Measurements from ENCODE around the gene SERPINA10. TPM values are rescaled to one million over a fixed set of nuclear protein-coding genes. Genes with fewer than 3 reads are reported as not detected.

Gene SERPINA10
- not detected for total RNA-seq
- long read RNA-seq, result 0 reads

DNA sequence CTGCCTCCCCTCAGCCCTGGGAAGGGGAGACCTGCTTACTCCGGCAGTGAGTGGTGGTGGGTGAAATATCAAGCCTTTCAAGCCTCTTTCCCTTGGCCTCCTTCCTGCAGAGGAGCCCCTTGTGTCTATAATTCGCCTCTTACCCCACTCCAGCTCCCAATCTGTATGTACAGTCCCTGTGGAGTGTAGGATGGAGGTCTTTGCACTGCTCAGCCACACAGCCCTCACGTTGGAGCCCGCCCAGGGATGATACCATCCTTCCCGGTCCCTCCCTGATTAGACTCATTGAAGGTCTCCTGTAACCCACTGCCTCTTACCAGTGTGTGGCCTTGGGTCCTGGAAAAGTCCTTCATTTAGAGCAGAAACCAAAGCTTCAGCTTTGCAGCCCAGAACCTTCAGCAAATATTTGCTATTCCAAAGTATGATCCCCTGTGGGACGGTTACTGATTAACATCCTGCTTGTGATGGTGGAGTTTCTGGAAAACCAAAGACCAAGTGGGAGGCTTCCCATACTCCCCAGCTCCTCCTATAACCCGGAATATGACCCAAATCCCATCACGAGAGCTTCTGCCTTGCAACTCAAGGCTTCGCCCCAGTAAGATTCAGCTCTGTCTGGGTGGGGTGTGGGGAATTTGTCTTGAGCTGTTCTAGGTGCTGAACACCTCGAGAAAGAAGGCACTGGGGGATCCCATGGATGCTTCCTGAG lies at the start of gene SERPINA10:
Gene SERPINA10 (minus strand): TSS at position 397 of the 706 bp plus-strand sequence. CDS start 2,675 bp downstream, outside the sequence.
- intact Hi-C loops (cut with DNase I), result no loop called here
- ATAC-seq (ENCODE audit: poor library complexity) (no peak), DNase-seq (no peak)

DNA sequence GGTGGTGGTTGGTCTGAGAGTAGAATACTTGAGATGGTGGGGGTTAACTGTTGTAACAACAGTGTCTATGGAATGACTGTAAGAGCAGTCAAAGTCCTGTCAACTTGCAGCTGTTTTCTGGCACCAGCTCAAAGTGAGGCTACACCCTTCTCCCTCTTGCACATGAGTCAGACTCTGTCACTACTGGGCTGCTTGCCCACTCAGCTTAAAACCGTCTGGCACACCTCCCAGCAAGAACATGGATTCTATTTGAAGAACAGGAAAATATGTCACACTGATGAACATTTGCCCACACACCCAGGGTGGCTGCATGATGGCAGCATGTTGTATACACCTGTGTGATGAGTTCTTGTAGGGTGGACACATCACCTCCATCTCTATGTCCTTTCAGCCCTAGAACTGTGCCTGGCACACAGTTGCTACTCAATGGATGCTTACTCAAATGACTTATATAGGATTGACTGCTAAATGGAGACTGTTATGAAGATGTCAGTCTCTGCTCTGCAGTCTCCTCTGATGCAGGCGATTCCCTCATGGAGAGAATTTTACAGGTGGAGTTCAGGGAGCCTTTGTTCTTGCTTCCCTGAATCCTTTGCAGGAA lies 49.4 kb upstream of the SERPINA10 start:
- peak; percentile 97 for ATAC-seq (ENCODE audit: poor library complexity)
- intact Hi-C loops (cut with DNase I), result no loop called here
- DNase-seq, result peak; percentile 90

GRCh38 chr14:94341656-94342333 lies 48.7 kb upstream of the SERPINA10 start:
- intact Hi-C loops (cut with DNase I), result no loop called here
- no peak for DNase-seq
- peak; percentile 50 for ATAC-seq (ENCODE audit: poor library complexity)

- ATAC-seq (ENCODE audit: poor library complexity) (no peak), DNase-seq (no peak)
- intact Hi-C loops (cut with DNase I), result no loop called here
Measured at GRCh38 chr14:94340533-94340932, 47.5 kb upstream of the SERPINA10 start.

DNA sequence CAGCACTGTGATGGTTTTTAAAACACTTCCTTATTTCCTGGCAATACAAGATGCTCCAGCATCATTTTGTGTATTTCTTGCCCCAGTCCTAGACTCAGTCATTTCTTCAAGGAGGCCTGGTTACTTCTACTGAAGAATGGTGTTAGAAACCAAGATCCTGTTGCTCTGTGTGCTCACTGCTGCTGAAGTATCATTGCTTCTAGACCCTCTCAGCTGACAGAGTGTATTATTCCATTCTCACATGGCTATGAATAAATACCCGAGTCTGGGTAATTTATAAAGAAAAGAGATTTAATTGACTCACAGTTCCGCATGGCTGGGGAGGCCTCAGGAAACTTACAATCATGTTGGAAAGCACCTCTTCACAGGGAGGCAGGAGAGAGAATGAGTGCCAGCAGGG lies 45.0 kb upstream of the SERPINA10 start:
- intact Hi-C loops (cut with DNase I), result no loop called here
- no peak for ATAC-seq (ENCODE audit: poor library complexity)
- no peak for DNase-seq

DNA sequence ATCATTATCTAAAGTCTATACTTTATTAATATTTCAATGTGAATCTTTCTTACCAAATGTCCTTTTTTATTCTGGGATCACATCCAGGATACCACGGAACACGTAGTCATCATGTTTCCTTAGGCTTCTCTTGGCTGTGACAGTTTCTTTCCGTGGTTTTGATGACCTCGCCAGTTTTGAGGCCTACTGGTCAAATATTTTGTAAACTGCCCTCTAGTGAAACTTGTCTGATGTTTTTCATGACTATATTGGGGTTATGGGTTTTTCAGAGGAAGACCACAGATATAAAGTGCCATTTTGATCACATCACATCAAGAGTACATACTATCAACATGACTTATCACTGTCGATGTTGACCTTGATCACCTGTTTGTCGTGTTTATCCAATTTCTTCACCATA lies 44.2 kb upstream of the SERPINA10 start:
- ATAC-seq (ENCODE audit: poor library complexity) (no peak), DNase-seq (no peak)
- intact Hi-C loops (cut with DNase I), result no loop called here

DNA sequence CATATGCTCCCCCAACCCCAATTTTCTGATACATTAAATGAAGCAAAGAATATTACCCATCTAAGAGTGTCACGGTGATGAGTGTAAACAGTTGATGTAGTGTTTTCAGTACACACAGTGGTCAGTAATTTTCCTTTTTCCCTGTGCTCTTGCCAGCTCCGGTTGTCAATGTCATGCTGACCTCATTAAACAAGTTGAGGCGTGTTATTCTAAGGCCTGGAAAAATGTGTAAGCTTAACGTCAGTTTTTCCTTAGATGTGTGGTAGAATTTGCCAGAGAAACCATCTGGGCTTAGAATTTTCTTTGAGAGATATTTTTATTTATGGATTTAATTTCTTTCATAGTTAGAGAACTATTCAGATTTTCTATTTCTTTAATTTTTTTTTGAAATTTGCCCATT lies 41.8 kb upstream of the SERPINA10 start:
- ATAC-seq (ENCODE audit: poor library complexity) (no peak), DNase-seq (no peak)
- intact Hi-C loops (cut with DNase I), result no loop called here

- intact Hi-C loops (cut with DNase I), result no loop called here
- DNase-seq (no peak), ATAC-seq (ENCODE audit: poor library complexity) (no peak)
Measured at GRCh38 chr14:94332587-94332986, 39.5 kb upstream of the SERPINA10 start.

DNA sequence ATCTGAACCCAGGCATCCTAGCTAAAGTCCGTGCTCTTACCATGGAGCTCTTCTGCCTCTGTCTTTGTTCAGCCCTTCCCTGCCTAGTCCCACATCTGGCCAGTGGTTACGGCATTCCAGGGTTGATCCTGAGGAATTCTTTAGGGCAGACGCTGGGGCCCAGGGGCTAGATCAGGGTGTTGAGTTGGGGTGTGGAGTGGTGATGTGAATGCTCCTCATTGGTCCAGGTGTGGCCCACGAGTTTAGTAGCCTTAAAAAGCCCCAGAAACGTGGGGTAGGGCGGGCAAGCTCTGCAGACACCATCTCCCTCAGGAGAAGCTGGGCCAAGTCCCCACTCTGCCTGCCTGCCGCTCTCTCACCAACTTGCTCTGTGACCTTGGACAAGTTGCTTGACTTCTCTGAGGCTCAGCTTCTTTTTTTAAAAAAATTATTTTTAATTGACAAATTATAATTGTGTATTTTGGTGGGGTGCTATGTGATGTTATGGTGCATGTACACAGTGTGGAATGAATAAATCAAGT lies 39.1 kb upstream of the SERPINA10 start:
- intact Hi-C loops (cut with DNase I), result no loop called here
- no peak for ATAC-seq (ENCODE audit: poor library complexity)
- no peak for DNase-seq

- DNase-seq, result no peak
- no peak for ATAC-seq (ENCODE audit: poor library complexity)
- intact Hi-C loops (cut with DNase I), result no loop called here
Measured at GRCh38 chr14:94331462-94331861, 38.4 kb upstream of the SERPINA10 start.

DNA sequence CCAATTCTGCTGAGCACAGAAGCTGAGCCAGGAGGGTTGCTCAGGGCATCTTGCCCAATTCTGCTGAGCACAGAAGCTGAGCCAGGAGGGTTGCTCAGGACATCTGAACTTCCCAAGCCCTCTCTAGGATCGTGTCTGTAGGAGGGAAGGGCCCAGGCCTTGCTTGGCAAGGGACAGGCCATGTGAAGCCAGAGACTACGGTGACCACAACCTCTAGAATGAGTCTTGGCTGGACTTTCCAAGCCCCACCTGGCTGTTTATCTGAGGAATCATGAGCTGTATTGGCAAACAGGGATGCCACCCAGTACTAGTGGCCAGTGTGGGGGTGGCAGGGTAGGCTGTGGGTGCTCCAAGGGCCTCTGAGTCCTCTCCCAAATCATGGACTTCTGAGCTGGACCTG lies 37.8 kb upstream of the SERPINA10 start:
- intact Hi-C loops (cut with DNase I), result no loop called here
- DNase-seq (no peak), ATAC-seq (ENCODE audit: poor library complexity) (no peak)

GRCh38 chr14:94330432-94330831 lies 37.4 kb upstream of the SERPINA10 start:
- DNase-seq (no peak), ATAC-seq (ENCODE audit: poor library complexity) (no peak)
- intact Hi-C loops (cut with DNase I), result no loop called here

DNA sequence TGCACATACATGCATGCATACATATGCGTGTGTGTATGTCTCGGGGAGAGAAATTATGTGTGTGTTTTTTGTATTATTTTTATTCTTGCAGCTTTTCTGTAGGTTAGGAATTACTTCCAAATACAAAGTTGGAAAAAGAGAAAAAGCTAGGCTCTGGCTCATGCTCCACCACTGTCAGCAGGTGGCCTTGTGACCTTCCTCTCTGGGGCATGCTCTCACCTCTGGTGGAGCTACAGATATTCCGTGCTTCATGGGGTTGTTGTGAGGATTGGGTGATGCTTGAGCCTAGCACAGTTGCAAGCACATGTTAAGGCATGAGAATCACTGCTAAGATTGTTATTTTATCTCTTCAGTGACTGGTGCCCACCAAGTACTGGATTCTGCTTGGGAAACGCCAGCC lies 36.8 kb upstream of the SERPINA10 start:
- DNase-seq (no peak), ATAC-seq (ENCODE audit: poor library complexity) (no peak)
- intact Hi-C loops (cut with DNase I), result no loop called here

DNA sequence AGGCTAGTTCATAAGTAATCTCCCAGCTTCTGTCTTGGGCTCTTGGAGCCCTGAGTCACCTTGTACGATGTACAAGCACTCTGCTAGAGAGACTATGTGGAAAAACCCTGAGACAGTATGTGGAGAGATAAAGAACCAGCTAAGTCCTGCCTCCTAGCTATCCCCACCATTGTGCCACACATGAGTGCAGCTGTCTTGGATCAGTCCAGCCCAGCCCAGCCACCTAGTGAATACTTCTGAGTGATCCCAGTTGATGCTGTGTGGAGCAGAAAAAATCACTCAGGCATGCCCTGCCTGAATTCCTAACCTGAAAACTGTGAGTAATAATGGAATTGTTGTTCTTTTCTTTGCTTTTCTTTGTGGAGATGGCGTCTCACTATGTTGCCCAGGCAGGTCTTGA lies 35.1 kb upstream of the SERPINA10 start:
- no peak for DNase-seq
- intact Hi-C loops (cut with DNase I), result no loop called here
- ATAC-seq (ENCODE audit: poor library complexity), result no peak

DNA sequence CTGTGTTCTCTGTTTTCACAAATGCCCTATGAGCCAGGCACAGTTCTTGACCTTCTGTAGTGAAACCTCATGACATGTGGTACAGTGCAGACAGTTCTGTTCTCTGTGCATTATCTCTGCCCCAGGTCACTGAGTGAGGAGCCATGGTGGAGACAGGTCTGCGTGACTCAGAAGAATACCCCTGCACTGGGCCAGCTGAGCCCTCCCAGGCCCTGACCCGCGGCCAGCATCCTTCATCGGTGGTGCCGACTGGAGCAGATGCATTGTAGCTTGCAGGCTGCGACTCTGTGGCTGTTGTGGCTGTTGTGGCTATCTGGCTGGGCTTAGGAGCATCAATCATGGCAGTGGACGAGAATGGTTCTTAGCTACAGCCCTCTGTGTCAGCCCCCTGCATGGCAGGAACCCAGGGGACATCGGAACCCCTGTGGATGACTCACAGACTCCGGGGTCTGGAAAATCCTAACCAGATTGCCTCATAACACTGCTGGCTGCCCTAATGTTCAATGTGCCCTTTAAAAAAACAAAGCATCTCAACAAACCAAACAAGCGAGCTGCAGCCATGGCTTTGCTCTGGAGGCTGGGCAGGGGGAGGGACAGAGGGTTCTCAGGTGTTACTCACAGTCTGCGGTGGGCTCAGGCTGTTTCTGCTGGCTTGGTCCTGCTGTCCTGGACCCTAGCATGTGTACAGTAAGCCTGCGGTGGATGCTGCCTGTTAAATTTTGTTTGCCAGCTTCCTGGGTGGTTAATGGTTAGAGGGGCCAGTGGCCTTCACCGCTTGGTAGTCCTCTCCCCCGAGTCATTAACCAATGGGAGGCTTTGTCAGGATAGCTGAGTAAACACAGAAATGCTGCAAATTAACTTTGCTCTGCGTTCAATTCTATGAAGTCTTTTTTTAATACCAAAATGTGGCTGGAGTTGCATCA lies 29.8 kb upstream of the SERPINA10 start, which contains the start of gene SERPINA6:
Gene SERPINA6 (minus strand): TSS at position 689 of the 923 bp plus-strand sequence. CDS start 8,688 bp downstream, outside the sequence.
- no peak for ATAC-seq (ENCODE audit: poor library complexity)
- no peak for DNase-seq
- intact Hi-C loops (cut with DNase I), result no loop called here

DNA sequence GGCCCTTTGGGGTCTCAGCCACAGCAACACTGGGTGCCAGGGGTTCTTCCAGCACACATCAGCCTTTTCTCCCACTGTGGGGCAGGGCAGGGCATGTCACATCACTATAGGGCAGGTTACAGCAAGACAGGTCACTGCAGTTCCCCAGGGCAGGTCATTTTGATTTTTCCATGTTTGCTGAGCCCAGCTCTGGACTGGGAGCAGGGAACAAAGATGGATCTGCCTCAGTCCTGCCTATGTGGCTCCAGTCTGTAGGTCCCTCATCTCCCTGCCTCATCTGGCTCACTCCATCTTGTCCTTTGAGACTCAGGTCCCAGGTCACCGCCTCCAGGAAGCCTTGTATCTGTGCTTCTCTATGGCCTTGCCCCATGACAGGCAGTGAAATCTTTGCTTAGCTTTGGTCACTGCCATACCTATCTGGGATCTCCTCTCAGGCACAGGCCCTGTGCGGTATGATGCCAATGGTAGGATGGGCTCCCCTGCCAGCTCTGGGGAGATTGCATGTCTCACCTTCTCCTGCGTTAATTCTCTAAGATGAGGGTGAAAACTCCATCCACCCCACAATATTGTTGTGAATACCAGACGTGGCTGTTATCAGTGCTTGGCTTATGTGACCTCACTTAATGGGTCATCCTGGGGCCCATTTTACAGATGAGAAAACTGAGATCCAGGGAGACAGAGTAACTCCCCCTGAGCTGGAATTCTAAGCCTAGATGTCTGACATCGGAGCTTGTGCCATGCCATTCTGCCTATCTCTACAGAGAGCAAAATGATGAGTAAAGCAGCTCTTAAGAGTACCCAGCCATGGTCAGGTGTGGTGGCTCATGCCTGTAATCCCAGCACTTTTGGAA lies 28.6 kb upstream of the SERPINA10 start:
- no peak for ATAC-seq (ENCODE audit: poor library complexity)
- DNase-seq, result no peak
- intact Hi-C loops (cut with DNase I), result no loop called here

DNA sequence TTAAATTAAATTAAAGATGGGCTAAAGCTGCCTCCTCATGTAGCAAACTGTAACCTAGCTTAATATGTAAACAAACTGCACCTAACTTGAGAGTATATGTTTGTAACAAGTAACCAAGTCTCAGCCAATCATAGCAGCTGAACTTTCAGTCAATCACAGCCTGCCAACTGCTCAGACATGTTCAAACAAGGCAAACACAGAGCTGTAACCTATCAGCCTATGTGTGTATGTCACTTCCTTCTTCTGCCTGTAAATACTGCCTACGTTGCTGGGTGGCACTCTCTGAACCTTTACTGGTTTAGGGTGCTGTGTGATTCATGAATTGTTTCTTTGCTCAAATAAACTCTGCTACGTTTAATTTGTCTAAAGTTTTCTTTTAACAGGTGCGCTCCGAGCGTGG lies 27.2 kb upstream of the SERPINA10 start:
- no peak for DNase-seq
- intact Hi-C loops (cut with DNase I), result no loop called here
- no peak for ATAC-seq (ENCODE audit: poor library complexity)

DNA sequence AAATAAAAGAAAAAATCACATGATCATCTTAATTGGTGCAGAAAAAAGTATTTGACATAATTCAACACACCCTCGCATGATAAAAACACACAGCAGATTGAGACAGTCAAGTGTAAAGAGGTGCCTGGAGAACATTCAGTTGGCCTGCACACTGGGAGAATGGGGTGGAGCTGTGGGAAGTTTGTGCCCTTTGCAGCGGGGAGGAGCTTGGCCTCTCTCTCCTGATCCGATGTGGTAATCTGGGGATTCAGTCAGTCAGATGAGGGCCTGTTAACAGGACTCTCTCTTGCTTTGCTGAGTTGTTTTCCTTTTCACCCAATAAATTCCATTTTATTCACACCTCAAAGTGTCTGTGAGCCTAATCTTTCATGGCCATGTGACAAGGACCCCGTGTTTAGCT lies 24.2 kb upstream of the SERPINA10 start:
- DNase-seq (peak; percentile 57), ATAC-seq (ENCODE audit: poor library complexity) (peak; percentile 88)
- intact Hi-C loops (cut with DNase I), result no loop called here
